A172 (cell line): ENCODE measurements around the gene MYEOV. TPM values are rescaled to one million over a fixed set of nuclear protein-coding genes. Genes with fewer than 3 reads are reported as not detected.

Experiments
- DNase-seq: peaks from one replicate; pipeline ENCODE4 v3.0.0-alpha.2; 2015; ENCODE audit warnings: low spot score
- total RNA-seq: library from RNA; depleted of rRNA; stranded (reverse); fragments of >200 nt; shearing (Covaris generic); gene quantifications from 2 replicates; pipeline ENCODE4 v1.2.3, GENCODE V29; 2014; rRNA removed

The MYEOV gene
- total RNA-seq = 68.7 and 130 TPM in 2 replicates

- peak; percentile 61 for DNase-seq
Measured at GRCh38 chr11:69293819-69294505, at the start of gene MYEOV. Gene MYEOV (plus strand): TSS chr11:69294155. CDS start chr11:69295355, 1,200 bp downstream.

- no peak for DNase-seq
Measured at GRCh38 chr11:69244266-69244665, 49.7 kb upstream of the MYEOV start.

GRCh38 chr11:69245041-69245440 is 48.9 kb upstream of the MYEOV start:
- DNase-seq = no peak

- DNase-seq = no peak
Measured at GRCh38 chr11:69245491-69246345, 48.2 kb upstream of the MYEOV start.

GRCh38 chr11:69249311-69250185 is 44.4 kb upstream of the MYEOV start:
- no peak for DNase-seq

GRCh38 chr11:69250186-69251056 is 43.5 kb upstream of the MYEOV start:
- no peak for DNase-seq

GRCh38 chr11:69251057-69251393 is 42.9 kb upstream of the MYEOV start:
- DNase-seq = no peak

GRCh38 chr11:69251639-69252489 is 42.1 kb upstream of the MYEOV start:
- peak; percentile 14 for DNase-seq

GRCh38 chr11:69252490-69252837 is 41.5 kb upstream of the MYEOV start:
- no peak for DNase-seq

GRCh38 chr11:69253028-69253427 is 40.9 kb upstream of the MYEOV start:
- peak; percentile 77 for DNase-seq

- no peak for DNase-seq
Measured at GRCh38 chr11:69257134-69257533, 36.8 kb upstream of the MYEOV start.

- DNase-seq = no peak
Measured at GRCh38 chr11:69257838-69258658, 35.9 kb upstream of the MYEOV start.

GRCh38 chr11:69259096-69259495 is 34.9 kb upstream of the MYEOV start:
- peak; percentile 57 for DNase-seq

- DNase-seq = no peak
Measured at GRCh38 chr11:69260622-69261021, 33.3 kb upstream of the MYEOV start.

- no peak for DNase-seq
Measured at GRCh38 chr11:69261116-69261515, 32.8 kb upstream of the MYEOV start.

- DNase-seq = no peak
Measured at GRCh38 chr11:69262918-69263735, 30.8 kb upstream of the MYEOV start.

- DNase-seq = no peak
Measured at GRCh38 chr11:69263736-69264052, 30.3 kb upstream of the MYEOV start.

- DNase-seq = no peak
Measured at GRCh38 chr11:69264486-69264885, 29.5 kb upstream of the MYEOV start.

- DNase-seq = no peak
Measured at GRCh38 chr11:69265210-69265609, 28.7 kb upstream of the MYEOV start.
